ENCODE data around the gene AIFM1.

GRCh38 chrX:130173190-130173895 is 7.7 kb upstream of the AIFM1 start:
- TF ChIP-seq CTCF (IDR thresholded peaks at IDR 0.05; ENCODE audit: low read depth, low read length) (no peak), MYC (IDR thresholded peaks at IDR 0.05; ENCODE audit: low read depth, low read length) (no peak), POLR2A (IDR thresholded peaks at IDR 0.05; ENCODE audit: extremely low read depth, insufficient read length) (peak; percentile 50)
